ENCODE data around the gene BTNL9.

GRCh38 chr5:181060924-181061323 lies 20.9 kb downstream of the BTNL9 start:
- TF ChIP-seq, protein P1, sequence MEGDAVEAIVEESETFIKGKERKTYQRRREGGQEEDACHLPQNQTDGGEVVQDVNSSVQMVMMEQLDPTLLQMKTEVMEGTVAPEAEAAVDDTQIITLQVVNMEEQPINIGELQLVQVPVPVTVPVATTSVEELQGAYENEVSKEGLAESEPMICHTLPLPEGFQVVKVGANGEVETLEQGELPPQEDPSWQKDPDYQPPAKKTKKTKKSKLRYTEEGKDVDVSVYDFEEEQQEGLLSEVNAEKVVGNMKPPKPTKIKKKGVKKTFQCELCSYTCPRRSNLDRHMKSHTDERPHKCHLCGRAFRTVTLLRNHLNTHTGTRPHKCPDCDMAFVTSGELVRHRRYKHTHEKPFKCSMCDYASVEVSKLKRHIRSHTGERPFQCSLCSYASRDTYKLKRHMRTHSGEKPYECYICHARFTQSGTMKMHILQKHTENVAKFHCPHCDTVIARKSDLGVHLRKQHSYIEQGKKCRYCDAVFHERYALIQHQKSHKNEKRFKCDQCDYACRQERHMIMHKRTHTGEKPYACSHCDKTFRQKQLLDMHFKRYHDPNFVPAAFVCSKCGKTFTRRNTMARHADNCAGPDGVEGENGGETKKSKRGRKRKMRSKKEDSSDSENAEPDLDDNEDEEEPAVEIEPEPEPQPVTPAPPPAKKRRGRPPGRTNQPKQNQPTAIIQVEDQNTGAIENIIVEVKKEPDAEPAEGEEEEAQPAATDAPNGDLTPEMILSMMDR (IDR thresholded peaks at IDR 0.05; ENCODE audit: poor library complexity), result no peak
- TF ChIP-seq EZH2 (IDR thresholded peaks at IDR 0.05; ENCODE audit: borderline replicate concordance) (no peak), EZH2phosphoT487 (IDR thresholded peaks at IDR 0.05; ENCODE audit: low read depth, severe bottlenecking, unreplicated experiment) (no peak)

Data from hepatocyte (in vitro differentiated cells).